Hepatocyte (in vitro differentiated cells): ENCODE results near the gene ADAM12. TPM values are rescaled to one million over a fixed set of nuclear protein-coding genes. Genes with fewer than 3 reads are reported as not detected.
"Not testable (repeated sequence)": the region's sequence is repeated elsewhere in the genome, so short reads cannot be mapped to it uniquely, and the experiment has no call there.

Source experiments
- DNase-seq: peaks from one replicate; pipeline ENCODE4 v3.0.0-alpha.2; 2016; ENCODE audit warnings: low spot score
- H2AFZ ChIP-seq: fragments of 200-600 bp; sonication (generic); 2 replicates; pipeline ENCODE4 v1.6.0; 2016; ENCODE audit warnings: antibody characterized with exemption, mild to moderate bottlenecking
- H3K27ac ChIP-seq: fragments of 200-600 bp; sonication (generic); 2 replicates; pipeline ENCODE4 v1.5.1; 2016; ENCODE audit warnings: mild to moderate bottlenecking
- H3K27me3 ChIP-seq: fragments of 200-600 bp; sonication (generic); 2 replicates; pipeline ENCODE4 v1.6.1; 2016
- H3K36me3 ChIP-seq: fragments of 200-600 bp; sonication (generic); replicated peaks from 2 replicates; pipeline ENCODE4 v1.5.1; 2016; ENCODE audit warnings: low read depth; ENCODE audit not compliant: insufficient read depth
- H3K4me1 ChIP-seq: fragments of 200-600 bp; sonication (generic); 2 replicates; pipeline ENCODE4 v1.5.1; 2016; ENCODE audit warnings: mild to moderate bottlenecking, moderate library complexity; ENCODE audit not compliant: insufficient read depth
- H3K4me2 ChIP-seq: fragments of 200-600 bp; sonication (generic); 2 replicates; pipeline ENCODE4 v1.6.0; 2016
- H3K4me3 ChIP-seq: fragments of 200-600 bp; sonication (generic); 2 replicates; pipeline ENCODE4 v1.5.1; 2016; ENCODE audit warnings: mild to moderate bottlenecking
- H3K79me2 ChIP-seq: fragments of 200-600 bp; sonication (generic); 2 replicates; pipeline ENCODE4 v1.6.0; 2017; ENCODE audit warnings: mild to moderate bottlenecking
- H3K9me2 ChIP-seq: fragments of 200-600 bp; sonication (generic); replicated peaks from 2 replicates; pipeline ENCODE4 v1.6.0; 2017; ENCODE audit warnings: mild to moderate bottlenecking; ENCODE audit not compliant: insufficient read depth
- H3K9me3 ChIP-seq: fragments of 200-600 bp; sonication (generic); 2 replicates; pipeline ENCODE4 v1.5.1; 2016; ENCODE audit warnings: low read depth, mild to moderate bottlenecking
- H4K20me1 ChIP-seq: fragments of 200-600 bp; sonication (generic); 2 replicates; pipeline ENCODE4 v1.6.0; 2016; ENCODE audit warnings: mild to moderate bottlenecking; ENCODE audit not compliant: insufficient read depth, poor library complexity, severe bottlenecking
- EZH2 ChIP-seq: fragments of 200-600 bp; sonication (generic); IDR thresholded peaks from 2 replicates; pipeline ENCODE4 v1.6.1; 2016; ENCODE audit warnings: antibody characterized with exemption, mild to moderate bottlenecking, borderline replicate concordance
- EZH2phosphoT487 ChIP-seq: fragments of 200-600 bp; sonication (generic); IDR thresholded peaks from one replicate; pipeline ENCODE4 v1.6.1; 2018; ENCODE audit warnings: antibody characterized with exemption, mild to moderate bottlenecking, low read depth, moderate library complexity; ENCODE audit not compliant: unreplicated experiment, severe bottlenecking
- WGBS: methylation state at CpG from one replicate; pipeline ENCODE4 v1.1.6; 2016; ENCODE audit warnings: low lambda C conversion rate; ENCODE audit errors: missing lambda C conversion rate; 5-methylcytosine and 5-hydroxymethylcytosine counted together
- polyA plus RNA-seq: library from polyadenylated mRNA; unstranded; fragments of >200 nt; fragmentation: Nextera tagmentation; extraction: Ambion mirVana; gene quantifications from 2 replicates; pipeline ENCODE4 v1.2.1, GENCODE V29; 2016
- small RNA-seq: library from RNA; depleted of rRNA; stranded (forward); fragments of <200 nt; gene quantifications from one replicate; pipeline ENCODE3, GENCODE V24; 2014
- total RNA-seq: library from RNA; depleted of rRNA; stranded (reverse); fragments of >200 nt; gene quantifications from 2 replicates; pipeline ENCODE4 v1.2.3, GENCODE V29; 2014
- TF ChIP-seq, protein P1 (sequence below): fragments of 200-600 bp; sonication (generic); IDR thresholded peaks from 2 replicates; pipeline ENCODE4 v1.5.1; 2016; ENCODE audit warnings: antibody characterized with exemption, mild to moderate bottlenecking; ENCODE audit not compliant: poor library complexity

The ADAM12 gene
- total and polyA plus RNA-seq, 2 experiments from 2014 or later = 4.9 to 11.3 TPM

DNA sequence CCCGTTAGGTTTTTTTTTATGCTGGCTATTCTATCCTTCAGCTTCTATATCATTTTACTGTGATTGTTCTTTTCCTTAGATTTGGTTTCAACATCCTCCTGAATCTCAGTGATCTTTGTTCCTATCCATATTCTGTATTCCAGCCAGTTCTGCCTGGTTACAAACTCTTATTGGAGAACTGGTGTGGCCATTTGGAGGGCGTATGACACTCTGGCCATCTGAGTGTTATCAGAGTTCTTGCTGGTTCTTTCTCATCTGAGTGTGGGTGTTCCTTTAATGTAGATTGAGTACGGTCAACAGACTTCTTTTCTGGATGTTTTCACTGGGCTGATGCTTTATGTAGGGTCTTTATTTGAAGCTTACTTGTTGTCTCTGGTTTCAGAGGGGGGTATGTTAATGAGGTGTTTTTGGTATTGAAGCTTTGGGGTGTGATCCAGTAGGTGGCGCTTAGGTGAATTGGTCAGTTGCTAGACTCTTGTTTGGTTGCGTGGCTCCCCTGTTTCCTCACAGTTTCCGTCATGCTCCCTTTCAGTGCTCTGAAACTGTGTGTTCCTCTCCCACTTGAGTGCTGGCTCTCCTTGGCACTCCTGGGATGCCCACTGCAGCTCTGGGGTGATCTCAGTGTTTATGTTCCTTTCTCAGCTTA lies 411.2 kb downstream of the ADAM12 start:
- Histone ChIP-seq H3K79me2 (no peaks in the 10 kb centered on the region), H3K4me1 (no peaks in the 10 kb centered on the region), H3K36me3 (no peaks in the 10 kb centered on the region), H2AFZ (no peak overlapping the region), H3K27me3 (no peaks in the 10 kb centered on the region), H4K20me1 (no peaks in the 10 kb centered on the region), H3K9me3 (no peaks in the 10 kb centered on the region), H3K4me2 (no peak overlapping the region), H3K4me3 (no peak overlapping the region), H3K9me2 (no peaks in the 10 kb centered on the region), H3K27ac (no peak overlapping the region)
- no peak for DNase-seq
- 86% methylated on average over 6 of the region's 6 CpGs for WGBS
- TF ChIP-seq, protein P1, sequence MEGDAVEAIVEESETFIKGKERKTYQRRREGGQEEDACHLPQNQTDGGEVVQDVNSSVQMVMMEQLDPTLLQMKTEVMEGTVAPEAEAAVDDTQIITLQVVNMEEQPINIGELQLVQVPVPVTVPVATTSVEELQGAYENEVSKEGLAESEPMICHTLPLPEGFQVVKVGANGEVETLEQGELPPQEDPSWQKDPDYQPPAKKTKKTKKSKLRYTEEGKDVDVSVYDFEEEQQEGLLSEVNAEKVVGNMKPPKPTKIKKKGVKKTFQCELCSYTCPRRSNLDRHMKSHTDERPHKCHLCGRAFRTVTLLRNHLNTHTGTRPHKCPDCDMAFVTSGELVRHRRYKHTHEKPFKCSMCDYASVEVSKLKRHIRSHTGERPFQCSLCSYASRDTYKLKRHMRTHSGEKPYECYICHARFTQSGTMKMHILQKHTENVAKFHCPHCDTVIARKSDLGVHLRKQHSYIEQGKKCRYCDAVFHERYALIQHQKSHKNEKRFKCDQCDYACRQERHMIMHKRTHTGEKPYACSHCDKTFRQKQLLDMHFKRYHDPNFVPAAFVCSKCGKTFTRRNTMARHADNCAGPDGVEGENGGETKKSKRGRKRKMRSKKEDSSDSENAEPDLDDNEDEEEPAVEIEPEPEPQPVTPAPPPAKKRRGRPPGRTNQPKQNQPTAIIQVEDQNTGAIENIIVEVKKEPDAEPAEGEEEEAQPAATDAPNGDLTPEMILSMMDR = no peak
- TF ChIP-seq EZH2phosphoT487 (no peak), EZH2 (no peak)

DNA sequence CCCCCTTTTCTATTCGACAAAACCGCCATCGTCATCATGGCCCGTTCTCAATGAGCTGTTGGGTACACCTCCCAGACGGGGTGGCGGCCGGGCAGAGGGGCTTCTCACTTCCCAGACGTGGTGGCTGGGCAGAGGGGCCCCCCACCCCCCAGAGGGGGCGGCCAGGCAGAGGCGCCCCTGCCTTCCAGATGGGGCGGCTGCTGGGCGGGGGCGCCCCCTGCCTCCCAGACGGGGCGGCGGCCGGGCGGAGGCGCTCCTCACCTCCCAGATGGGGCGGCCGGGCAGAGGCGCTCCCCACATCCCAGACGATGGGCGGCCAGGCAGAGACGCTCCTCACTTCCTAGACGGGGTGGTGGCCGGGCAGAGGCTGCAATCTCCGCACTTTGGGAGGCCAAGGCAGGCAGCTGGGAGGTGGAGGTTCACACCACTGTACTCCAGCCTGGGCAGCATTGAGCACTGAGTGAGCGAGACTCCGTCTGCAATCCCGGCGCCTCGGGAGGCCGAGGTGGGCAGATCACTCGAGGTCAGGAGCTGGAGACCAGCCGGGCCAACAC lies 418.1 kb downstream of the ADAM12 start:
- not testable (repeated sequence) for H3K36me3 ChIP-seq, H3K9me2 ChIP-seq, H2AFZ ChIP-seq, H3K4me3 ChIP-seq, H3K27me3 ChIP-seq, H3K9me3 ChIP-seq, H3K27ac ChIP-seq, H3K4me2 ChIP-seq, H3K4me1 ChIP-seq, H3K79me2 ChIP-seq, DNase-seq, H4K20me1 ChIP-seq
- WGBS = 89% methylated on average over 19 of the region's 36 CpGs

DNA sequence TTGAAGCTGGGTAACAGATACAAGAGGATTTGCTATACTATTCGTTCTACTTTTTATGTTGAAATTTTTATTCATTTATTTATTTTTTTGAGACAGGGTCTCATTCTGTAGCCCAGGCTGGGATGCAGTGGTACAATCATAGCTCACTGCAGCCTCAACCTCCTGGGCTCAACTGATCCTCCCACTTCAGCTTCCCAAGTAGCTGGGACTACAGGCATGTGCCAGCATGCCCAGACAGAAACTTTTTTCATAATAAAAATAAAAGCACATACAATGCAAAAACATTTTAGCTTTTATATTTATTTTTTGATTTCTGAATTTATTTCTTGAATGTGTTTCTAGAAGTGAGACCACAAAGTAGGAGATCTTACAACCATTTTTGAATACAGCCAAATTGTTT lies 420.7 kb downstream of the ADAM12 start:
- TF ChIP-seq EZH2phosphoT487 (no peak), EZH2 (no peak)
- TF ChIP-seq, protein P1 = no peak
- H3K9me2 ChIP-seq = no peaks in the 10 kb centered on the region
- H3K79me2 ChIP-seq = no peaks in the 10 kb centered on the region
- no peaks in the 10 kb centered on the region for H3K9me3 ChIP-seq
- 94% methylated on average over 1 of the region's 1 CpG for WGBS
- H3K36me3 ChIP-seq = no peaks in the 10 kb centered on the region
- H3K4me2 ChIP-seq = no peak overlapping the region
- DNase-seq = no peak
- H4K20me1 ChIP-seq = no peaks in the 10 kb centered on the region
- no peak overlapping the region for H2AFZ ChIP-seq
- no peak overlapping the region for H3K27ac ChIP-seq
- no peaks in the 10 kb centered on the region for H3K27me3 ChIP-seq
- H3K4me3 ChIP-seq = no peak overlapping the region
- H3K4me1 ChIP-seq = no peaks in the 10 kb centered on the region

DNA sequence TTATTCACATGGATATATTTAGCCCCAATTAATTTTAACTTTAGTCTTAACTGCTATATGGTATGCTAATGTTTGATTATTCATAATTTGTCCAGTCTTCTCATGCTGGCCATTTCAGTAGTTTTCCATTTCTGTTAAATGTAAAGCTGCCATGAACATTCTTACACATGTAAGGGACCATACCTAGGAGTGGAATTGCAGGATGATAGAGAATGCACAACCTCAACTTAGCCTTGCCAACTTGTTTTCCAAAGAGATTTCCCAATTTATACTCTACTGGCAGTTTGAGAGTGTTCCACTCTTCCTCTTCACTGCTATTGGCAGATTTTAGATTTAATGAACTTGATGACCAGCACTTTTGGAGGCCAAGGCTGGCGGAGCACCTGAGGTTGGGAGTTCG lies 423.7 kb downstream of the ADAM12 start:
- no peak for DNase-seq
- no peak overlapping the region for H3K4me3 ChIP-seq
- no peaks in the 10 kb centered on the region for H3K79me2 ChIP-seq
- H3K9me3 ChIP-seq = no peaks in the 10 kb centered on the region
- no peak overlapping the region for H3K4me2 ChIP-seq
- H3K4me1 ChIP-seq = no peaks in the 10 kb centered on the region
- no peaks in the 10 kb centered on the region for H3K9me2 ChIP-seq
- no peaks in the 10 kb centered on the region for H3K36me3 ChIP-seq
- H3K27me3 ChIP-seq = no peaks in the 10 kb centered on the region
- 95% methylated on average over 2 of the region's 2 CpGs for WGBS
- TF ChIP-seq EZH2phosphoT487 (no peak), EZH2 (no peak)
- TF ChIP-seq, protein P1 = no peak
- no peak overlapping the region for H3K27ac ChIP-seq
- H4K20me1 ChIP-seq = no peaks in the 10 kb centered on the region
- H2AFZ ChIP-seq = no peak overlapping the region

Small RNA genes within 50 kb of the gene (small RNA-seq; reads per million reads assigned to genes)
- gene RNA5SP328 = not detected
